Measurements from ENCODE around the gene UPB1. TPM values are rescaled to one million over a fixed set of nuclear protein-coding genes. Genes with fewer than 3 reads are reported as not detected.

Gene UPB1
- total RNA-seq (2022; extraction: Qiagen RNA extraction; ENCODE audit: low read depth) = not detected in 5 replicates

DNA sequence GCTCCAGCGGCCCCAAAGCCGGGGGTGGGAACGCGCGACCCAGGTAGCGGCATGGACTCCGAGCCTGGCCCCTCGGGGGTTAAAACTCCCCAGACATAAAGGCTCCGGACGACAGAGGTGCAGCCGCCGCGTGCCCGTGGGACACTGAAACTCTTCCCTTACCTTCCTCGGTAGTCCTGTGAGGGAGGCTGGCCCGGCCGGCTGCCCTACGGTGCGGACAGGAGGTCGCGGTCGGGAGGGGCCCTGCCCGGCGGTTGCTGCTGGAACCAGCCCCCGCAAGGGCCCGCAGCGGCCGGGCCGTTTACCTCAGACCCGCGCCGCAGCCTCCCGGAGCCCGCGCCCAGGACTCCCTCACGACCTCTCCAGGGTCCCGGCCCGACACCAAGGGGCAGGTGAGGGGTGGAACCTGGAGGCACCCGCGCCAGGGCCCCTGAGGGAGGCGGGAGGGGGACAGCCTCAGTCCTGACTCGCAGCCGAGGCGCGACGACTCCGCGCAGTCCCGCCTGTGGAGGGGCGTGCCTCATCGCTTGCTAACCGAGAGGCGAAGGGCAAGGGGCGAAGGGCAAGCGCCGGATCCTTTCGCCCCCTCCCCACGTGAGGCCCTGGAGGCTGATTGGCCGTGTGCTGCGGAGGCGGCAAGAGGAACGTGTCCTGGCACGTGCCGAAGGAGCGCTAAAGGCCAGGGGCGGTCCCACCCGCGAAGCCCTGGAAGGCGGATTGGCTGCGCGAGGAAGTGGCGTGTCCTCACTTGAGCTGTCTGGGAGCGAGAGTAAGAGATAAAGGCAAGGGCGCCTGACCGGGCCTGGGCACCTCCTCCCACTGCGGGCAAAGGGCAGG, at the start of gene UPB1:
UPB1 (plus strand) TSS at position 805 of the 837 bp plus-strand sequence. CDS start 72 bp downstream, outside the sequence.

DNA sequence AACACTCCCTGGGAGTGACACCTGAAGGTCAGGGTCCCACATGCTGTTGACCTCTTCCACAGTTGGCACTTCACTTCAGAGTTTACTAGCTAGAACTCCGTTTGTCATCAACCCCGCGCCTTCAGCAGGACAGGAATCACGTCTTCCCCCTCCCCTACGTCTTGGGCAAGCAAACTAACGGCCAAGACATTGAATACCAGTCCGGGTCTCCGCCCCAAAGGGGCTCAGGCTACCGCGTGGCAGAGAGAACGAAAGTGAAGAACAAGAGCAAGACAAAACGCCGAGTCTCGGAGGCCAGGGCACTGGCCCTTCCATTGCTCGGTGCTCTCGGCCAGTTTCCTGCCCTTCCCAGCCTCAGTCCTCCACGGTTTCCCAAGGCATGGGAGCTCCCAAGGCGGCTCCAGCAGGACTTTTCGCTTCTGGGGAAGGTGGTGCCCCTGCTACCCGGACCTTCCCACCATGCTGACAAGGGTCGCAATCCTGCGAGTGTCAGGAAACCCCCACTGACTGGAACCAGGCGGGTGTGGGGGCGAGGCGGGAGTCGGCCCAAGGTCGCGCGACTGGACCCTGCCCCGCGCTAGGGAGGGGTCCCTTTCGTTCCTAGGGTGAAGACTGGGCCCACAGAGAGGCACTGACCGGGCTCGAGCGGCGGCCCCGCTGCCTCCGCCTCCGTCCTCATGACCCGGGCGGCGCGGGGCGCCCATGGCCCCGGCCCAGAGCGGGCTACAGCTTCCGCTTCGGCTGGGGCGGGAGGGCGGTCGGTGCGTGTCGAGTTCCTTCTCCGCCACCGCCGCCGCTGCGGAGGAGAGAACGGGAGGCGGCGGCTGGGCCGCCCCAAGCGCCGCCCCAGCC, 59.4 kb downstream of the UPB1 start, which contains the start of gene GUCD1:
GUCD1 (minus strand) TSS at position 826 of the 852 bp plus-strand sequence; CDS start at position 679, 147 bp downstream.

DNA sequence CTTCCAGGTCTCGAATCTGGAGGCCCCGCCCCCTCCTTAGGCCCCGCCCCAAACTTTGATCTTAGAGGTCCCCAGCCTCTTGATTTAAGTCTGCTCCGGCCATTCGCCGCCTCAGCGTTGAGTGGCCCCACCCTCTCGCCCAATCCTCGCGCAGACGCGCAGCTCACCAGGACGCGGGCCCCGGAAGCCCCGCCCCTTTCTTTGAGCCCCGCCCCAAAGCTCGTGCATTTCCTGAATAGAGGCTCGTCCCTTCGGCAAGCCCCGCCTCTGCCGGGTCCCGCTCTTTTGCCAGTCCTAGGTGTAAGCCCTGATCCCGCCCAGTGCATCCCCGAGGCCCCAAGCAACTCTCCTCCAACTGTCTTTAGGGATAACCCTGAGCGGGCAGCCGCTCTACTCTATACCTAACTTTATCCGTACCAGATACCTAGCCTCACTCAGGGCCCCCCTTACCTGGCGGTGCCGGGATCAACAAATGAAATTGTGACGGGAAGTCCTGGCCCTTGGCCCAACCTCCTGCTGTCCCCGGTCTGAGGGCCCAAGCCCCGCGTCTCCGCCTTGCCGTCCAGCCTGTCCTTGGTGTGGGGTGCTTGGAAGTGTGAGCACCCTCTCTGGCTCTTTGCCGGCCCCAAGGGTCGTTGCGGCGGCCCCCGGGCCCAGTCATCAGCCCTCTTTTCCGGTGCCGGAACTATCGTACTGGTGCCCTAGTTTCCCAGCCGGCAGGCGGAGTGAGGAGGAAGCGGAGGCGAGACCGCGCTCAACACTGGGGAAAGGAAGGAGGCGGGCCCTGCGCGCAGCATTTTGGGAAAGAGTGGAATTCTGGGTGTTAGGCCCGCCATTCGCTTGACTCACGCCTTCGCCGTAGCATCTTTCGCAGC, 60.3 kb downstream of the UPB1 start, which contains the start of gene SNRPD3:
SNRPD3 (plus strand) TSS at position 835 of the 875 bp plus-strand sequence. CDS start 1,676 bp downstream, outside the sequence.

Other genes with a start within 250 kb of the UPB1 start
- 13.2 to 15.2 TPM (median 14.4 TPM) in 5 replicates for gene SPECC1L, start 224.5 kb upstream of the UPB1 start, total RNA-seq (2022; extraction: Qiagen RNA extraction; ENCODE audit: low read depth)
- gene ADORA2A, start 67.7 kb upstream of the UPB1 start, total RNA-seq (2022; extraction: Qiagen RNA extraction; ENCODE audit: low read depth) = 0.88 to 1.0 TPM (median 0.94 TPM) in 5 replicates
- gene GUCD1, start 59.8 kb downstream of the UPB1 start, total RNA-seq (2022; extraction: Qiagen RNA extraction; ENCODE audit: low read depth) = 42.1 to 47.3 TPM (median 45.7 TPM) in 5 replicates
- 140 to 280 TPM (median 158 TPM) in 5 replicates for gene SNRPD3, start 60.7 kb downstream of the UPB1 start, total RNA-seq (2022; extraction: Qiagen RNA extraction; ENCODE audit: low read depth)
- gene LRRC75B, start 97.7 kb downstream of the UPB1 start, total RNA-seq (2022; extraction: Qiagen RNA extraction; ENCODE audit: low read depth) = 5.8 to 9.6 TPM (median 8.2 TPM) in 5 replicates
- gene GGT1, start 107.9 kb downstream of the UPB1 start, total RNA-seq (2022; extraction: Qiagen RNA extraction; ENCODE audit: low read depth) = 80.5 to 113 TPM (median 104 TPM) in 5 replicates